HG03159 (cell line): Measurements from ENCODE around the gene RUNX2.

Experiments
- ATAC-seq: cut with Tn5 transposase; IDR thresholded peaks from one replicate; pipeline ENCODE4 v1.9.1; 2021; ENCODE audit warnings: mild to moderate bottlenecking, moderate library complexity; ENCODE audit not compliant: unreplicated experiment

The RUNX2 gene

GRCh38 chr6:45689926-45690615, 361.9 kb downstream of the RUNX2 start:
- no peak for ATAC-seq

- ATAC-seq: no peak
These were observed 362.7 kb downstream of the RUNX2 start for GRCh38 chr6:45690846-45691245.

- no peak for ATAC-seq
These were observed 363.3 kb downstream of the RUNX2 start for GRCh38 chr6:45691426-45691825.

- no peak for ATAC-seq
These were observed 363.9 kb downstream of the RUNX2 start for GRCh38 chr6:45692021-45692420.

- no peak for ATAC-seq
These were observed 368.6 kb downstream of the RUNX2 start for GRCh38 chr6:45696738-45697137.

- no peak for ATAC-seq
These were observed 369.5 kb downstream of the RUNX2 start for GRCh38 chr6:45697605-45698004.

GRCh38 chr6:45698046-45698445, 369.9 kb downstream of the RUNX2 start:
- no peak for ATAC-seq

- ATAC-seq: no peak
These were observed 371.5 kb downstream of the RUNX2 start for GRCh38 chr6:45699663-45700062.

- ATAC-seq: no peak
These were observed 375.0 kb downstream of the RUNX2 start for GRCh38 chr6:45702849-45703739.

- no peak for ATAC-seq
These were observed 376.1 kb downstream of the RUNX2 start for GRCh38 chr6:45704056-45704800.

- no peak for ATAC-seq
These were observed 377.2 kb downstream of the RUNX2 start for GRCh38 chr6:45705137-45705855.

GRCh38 chr6:45706319-45706718, 378.2 kb downstream of the RUNX2 start:
- no peak for ATAC-seq

GRCh38 chr6:45707176-45707575, 379.0 kb downstream of the RUNX2 start:
- no peak for ATAC-seq

GRCh38 chr6:45709781-45710220, 381.7 kb downstream of the RUNX2 start:
- peak; percentile 67 for ATAC-seq

- ATAC-seq: peak; percentile 73
These were observed 382.2 kb downstream of the RUNX2 start for GRCh38 chr6:45710304-45710821.

- ATAC-seq: no peak
These were observed 383.9 kb downstream of the RUNX2 start for GRCh38 chr6:45712076-45712475.

- no peak for ATAC-seq
These were observed 384.7 kb downstream of the RUNX2 start for GRCh38 chr6:45712786-45713185.
